Neural cell (in vitro differentiated cells): Measurements from ENCODE around the gene STKLD1. TPM values are rescaled to one million over a fixed set of nuclear protein-coding genes. Genes with fewer than 3 reads are reported as not detected.

Experiments
- H2AFZ ChIP-seq: fragments of 200-600, 300-800 bp; sonication (generic), shearing (Covaris generic); 2 replicates; pipeline ENCODE4 v1.6.0; 2014; ENCODE audit warnings: low read depth, mild to moderate bottlenecking, antibody characterized with exemption, low read length, moderate library complexity
- H3F3A ChIP-seq: fragments of 200-600 bp; shearing (Covaris generic); 2 replicates; pipeline ENCODE4 v1.6.1; 2016; ENCODE audit warnings: mild to moderate bottlenecking, moderate library complexity, mixed read lengths, antibody characterized with exemption, low read length; ENCODE audit not compliant: insufficient read depth, poor library complexity, severe bottlenecking
- H3K27ac ChIP-seq: fragments of 200-600, 300-800 bp; sonication (generic), shearing (Covaris generic); 2 replicates; pipeline ENCODE4 v1.5.1; 2014; ENCODE audit warnings: mild to moderate bottlenecking, low read length, moderate library complexity
- H3K27me3 ChIP-seq: fragments of 300-800, 200-600 bp; sonication (generic), shearing (Covaris generic); 2 replicates; pipeline ENCODE4 v1.6.0; 2014; ENCODE audit warnings: mild to moderate bottlenecking, low read depth, low read length, moderate library complexity; ENCODE audit not compliant: insufficient read depth
- H3K36me3 ChIP-seq: fragments of 300-800, 200-600 bp; sonication (generic), shearing (Covaris generic); 2 replicates; pipeline ENCODE4 v1.5.1; 2014; ENCODE audit warnings: mild to moderate bottlenecking, antibody characterized with exemption, low read length, moderate library complexity; ENCODE audit not compliant: insufficient read depth
- H3K4me2 ChIP-seq: fragments of 300-800, 200-600 bp; sonication (generic), shearing (Covaris generic); 2 replicates; pipeline ENCODE4 v1.6.0; 2014; ENCODE audit warnings: mild to moderate bottlenecking, low read length
- H3K4me3 ChIP-seq: fragments of 300-800, 200-600 bp; sonication (generic), shearing (Covaris generic); 2 replicates; pipeline ENCODE4 v1.5.1; 2014; ENCODE audit warnings: mild to moderate bottlenecking, low read length, moderate library complexity
- H3K79me2 ChIP-seq: fragments of 200-600 bp; shearing (Covaris generic); replicated peaks from 2 replicates; pipeline ENCODE4 v1.6.0; 2014; ENCODE audit warnings: mild to moderate bottlenecking, low read length, moderate library complexity; ENCODE audit not compliant: insufficient read depth
- H3K9ac ChIP-seq: fragments of 300-800, 200-600 bp; sonication (generic), shearing (Covaris generic); 2 replicates; pipeline ENCODE4 v1.6.1; 2016; ENCODE audit warnings: mild to moderate bottlenecking, low read length, mixed read lengths
- H3K9me2 ChIP-seq: fragments of 200-600 bp; shearing (Covaris generic); 2 replicates; pipeline ENCODE4 v1.6.1; 2016; ENCODE audit warnings: mild to moderate bottlenecking, low read length, mixed read lengths; ENCODE audit not compliant: insufficient read depth
- H3K9me3 ChIP-seq: fragments of 200-600, 300-800 bp; sonication (generic), shearing (Covaris generic); 2 replicates; pipeline ENCODE4 v1.6.1; 2016; ENCODE audit warnings: mild to moderate bottlenecking, mixed run types, low read length, moderate library complexity, mixed read lengths
- H4K20me1 ChIP-seq: fragments of 200-600 bp; shearing (Covaris generic); 2 replicates; pipeline ENCODE4 v1.6.1; 2016; ENCODE audit warnings: mild to moderate bottlenecking, mixed run types; ENCODE audit not compliant: insufficient read depth
- CTCF ChIP-seq: fragments of 450-650 bp; IDR thresholded peaks from 2 replicates; pipeline ENCODE4 v1.5.1; 2014; ENCODE audit warnings: antibody characterized with exemption, mild to moderate bottlenecking, moderate library complexity; ENCODE audit not compliant: poor library complexity, severe bottlenecking
- EP300 ChIP-seq: fragments of 450-650 bp; conservative IDR thresholded peaks from 2 replicates; pipeline ENCODE4 v1.6.1; 2014; ENCODE audit warnings: antibody characterized with exemption, mild to moderate bottlenecking, moderate library complexity; ENCODE audit not compliant: poor library complexity, severe bottlenecking
- EZH2 ChIP-seq: fragments of 200-600, 300-800 bp; shearing (Covaris generic), sonication (generic); IDR thresholded peaks from 2 replicates; pipeline ENCODE4 v1.6.1; 2014; ENCODE audit warnings: antibody characterized with exemption, low read length, borderline replicate concordance, mild to moderate bottlenecking; ENCODE audit not compliant: insufficient read depth, poor library complexity, severe bottlenecking
- MXI1 ChIP-seq: fragments of 450-650 bp; conservative IDR thresholded peaks from 2 replicates; pipeline ENCODE4 v1.6.1; 2014; ENCODE audit warnings: antibody characterized with exemption, mild to moderate bottlenecking; ENCODE audit not compliant: poor library complexity, severe bottlenecking
- POLR2AphosphoS5 ChIP-seq: IDR thresholded peaks from 2 replicates; pipeline ENCODE4 v1.6.1; 2012
- RAD21 ChIP-seq: fragments of 450-650 bp; conservative IDR thresholded peaks from 2 replicates; pipeline ENCODE4 v1.6.1; 2014; ENCODE audit warnings: antibody characterized with exemption, mild to moderate bottlenecking, moderate library complexity
- REST ChIP-seq: IDR thresholded peaks from 2 replicates; pipeline ENCODE4 v1.6.1; 2012; ENCODE audit warnings: borderline replicate concordance
- SMC3 ChIP-seq: fragments of 450-650 bp; conservative IDR thresholded peaks from 2 replicates; pipeline ENCODE4 v1.6.1; 2014; ENCODE audit warnings: antibody characterized with exemption, mild to moderate bottlenecking, moderate library complexity; ENCODE audit not compliant: poor library complexity
- TAF1 ChIP-seq: IDR thresholded peaks from 2 replicates; pipeline ENCODE4 v1.6.1; 2012; ENCODE audit warnings: low read depth
- polyA plus RNA-seq: library from polyadenylated mRNA; depleted of rRNA; stranded (reverse); fragments of >200 nt; gene quantifications from 2 replicates; pipeline ENCODE4 v1.2.3, GENCODE V29; 2014

STKLD1 gene
- polyA plus RNA-seq, 1 donor from 2014 or later = 1.1 TPM

- Histone ChIP-seq H3K9me3 (no peaks in the 10 kb centered on the region), H3K27ac (no peak overlapping the region), H3K36me3 (no peaks in the 10 kb centered on the region), H2AFZ (no peak overlapping the region), H3K9me2 (no peaks in the 10 kb centered on the region), H3K9ac (peak overlapping the region; percentile 80), H3F3A (no peaks in the 10 kb centered on the region), H3K27me3 (no peaks in the 10 kb centered on the region), H4K20me1 (no peaks in the 10 kb centered on the region), H3K79me2 (peaks cover 16% of the 10 kb centered on the region), H3K4me3 (peak overlapping the region; percentile 95), H3K4me2 (peak overlapping the region; percentile 80)
- no peak for TF ChIP-seq EP300
- no peak for TF ChIP-seq MXI1
- no peak for TF ChIP-seq RAD21
- no peak for TF ChIP-seq REST
- TF ChIP-seq EZH2 = no peak
These were observed 18.5 kb upstream of the STKLD1 start for GRCh38 chr9:133357656-133358055.

- TF ChIP-seq CTCF (no peak), EP300 (no peak), SMC3 (no peak), POLR2AphosphoS5 (no peak), REST (no peak), RAD21 (peak; percentile 30), TAF1 (no peak)
- H3K9me3 ChIP-seq = no peaks in the 10 kb centered on the region
- no peak overlapping the region for H2AFZ ChIP-seq
- H3K4me3 ChIP-seq = no peak overlapping the region
- H3F3A ChIP-seq = no peaks in the 10 kb centered on the region
- no peaks in the 10 kb centered on the region for H4K20me1 ChIP-seq
- no peaks in the 10 kb centered on the region for H3K9me2 ChIP-seq
- H3K27ac ChIP-seq = no peak overlapping the region
- no peak overlapping the region for H3K9ac ChIP-seq
- peaks cover 16% of the 10 kb centered on the region for H3K79me2 ChIP-seq
- no peak overlapping the region for H3K4me2 ChIP-seq
- no peaks in the 10 kb centered on the region for H3K36me3 ChIP-seq
- H3K27me3 ChIP-seq = no peaks in the 10 kb centered on the region
These were observed 16.6 kb upstream of the STKLD1 start for GRCh38 chr9:133359399-133360175.
